Kidney (tissue), 14 donors: Measurements from ENCODE around the gene SYT14. TPM values are rescaled to one million over a fixed set of nuclear protein-coding genes. Genes with fewer than 3 reads are reported as not detected.
"Not testable (repeated sequence)": the region's sequence is repeated elsewhere in the genome, so short reads cannot be mapped to it uniquely, and the experiment has no call there.

ENCODE experiments used
- DNase-seq, 5 donors: peaks; one replicate each; pipeline ENCODE4 v3.0.0-alpha.2; 2013 to 2020
- FAIRE-seq: peaks from 2 replicates; lab custom pipeline; 2012; peaks lifted over from hg19 to GRCh38; lab: Jason Lieb, UNC
- H3K27ac ChIP-seq, 2 donors: one replicate each; pipeline ENCODE4 v1.7.0; 2013; ENCODE audit warnings: low read depth in 2 of 2, low read length in 2 of 2, inconsistent platforms in 1 of 2
- H3K27me3 ChIP-seq: one replicate; pipeline ENCODE4 v1.7.1; 2013; ENCODE audit warnings: low read length, inconsistent platforms; ENCODE audit not compliant: control insufficient read depth, insufficient read depth
- H3K36me3 ChIP-seq, 3 donors: one replicate each; pipeline versions ENCODE4 v1.7.0 to v1.7.1; 2013; ENCODE audit warnings: low read length in 3 of 3, control low read depth in 1 of 3, inconsistent platforms in 1 of 3; ENCODE audit not compliant: insufficient read depth in 3 of 3, control insufficient read depth in 2 of 3
- H3K4me1 ChIP-seq, 3 donors: one replicate each; pipeline versions ENCODE4 v1.7.0 to v1.7.1; 2013; ENCODE audit warnings: low read length in 3 of 3, inconsistent platforms in 1 of 3, low read depth in 1 of 3; ENCODE audit not compliant: control insufficient read depth in 2 of 3, insufficient read depth in 2 of 3
- H3K4me3 ChIP-seq, 3 donors: one replicate each; pipeline versions ENCODE4 v1.7.0 to v1.8.1; 2013; ENCODE audit warnings: low read length in 3 of 3, control low read depth in 1 of 3, inconsistent platforms in 1 of 3
- H3K9ac ChIP-seq, 3 donors: one replicate each; pipeline versions ENCODE4 v1.7.0 to v1.7.1; 2013; ENCODE audit warnings: low read length in 3 of 3, control low read depth in 1 of 3, inconsistent platforms in 1 of 3
- H3K9me3 ChIP-seq, 3 donors: one replicate each; pipeline versions ENCODE4 v1.7.0 to v1.7.1; 2013; ENCODE audit warnings: low read length in 3 of 3, control low read depth in 1 of 3, inconsistent platforms in 1 of 3; ENCODE audit not compliant: control insufficient read depth in 2 of 3, insufficient read depth in 1 of 3
- intact Hi-C: fragments of 100-400 bp; cut with DNase I; formaldehyde crosslinking; loops from one replicate; pipeline ENCODE4 v1.11.1; 2022
- polyA plus RNA-seq: library from polyadenylated mRNA; stranded (reverse); fragments of 350-450 nt; fragmentation: Illumina TruSeq; extraction: RNeasy Lipid Tissue Mini Kit (QIAGEN cat#74804); gene quantifications from one replicate; pipeline ENCODE4 v1.2.3, GENCODE V29; 2014; ENCODE audit warnings: low read depth, low replicate concordance; ENCODE audit not compliant: insufficient read depth
- total RNA-seq: library from RNA; stranded (reverse); fragmentation: NEBNext Ultra II Directional; extraction: Animal tissue kit (Norgen Biotek cat#: 25700); gene quantifications from one replicate; pipeline ENCODE4 v1.2.1, GENCODE V29; 2021
- TF ChIP-seq, protein P1 (sequence below): IDR thresholded peaks from 3 replicates; pipeline ENCODE4 v1.5.1; 2012; ENCODE audit warnings: mild to moderate bottlenecking, moderate library complexity, borderline replicate concordance; ENCODE audit not compliant: insufficient read depth; ENCODE audit errors: extremely low read depth
- donor health status: control.
- donor health status: control.
- donor health status: control.
- donor health status: control.
- donor health status: control.
- donor health status: DM: yes; HTN: yes; CAD: no.
- donor health status: Normal renal cell carcinoma (clear cell type).

SYT14 gene
- total and polyA plus RNA-seq, 2 donors from 2014 or later: 0.22 to 1.3 TPM

DNA sequence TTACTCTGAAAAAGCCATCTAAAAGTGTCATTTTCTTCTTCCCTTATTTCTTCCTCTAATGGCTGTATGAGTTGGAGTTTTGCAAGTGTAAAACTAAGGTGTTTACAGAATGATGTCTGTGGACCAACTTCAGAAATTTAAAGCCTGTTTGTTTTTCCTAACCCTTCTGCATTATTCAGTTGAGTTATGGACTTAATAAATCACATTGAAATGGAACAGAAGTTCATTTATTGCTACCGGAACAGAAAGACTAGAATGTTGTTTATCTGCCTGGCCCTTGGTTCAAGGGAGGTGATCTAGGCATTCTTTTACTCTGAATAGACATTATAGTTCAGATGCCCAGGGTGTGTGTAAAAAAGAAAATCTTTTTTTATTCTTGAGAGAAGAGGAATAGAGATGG is 24.8 kb downstream of the SYT14 start:
- peak in 2 of 5 donors; percentile 10 for DNase-seq
- Histone ChIP-seq H3K9ac (no peak overlapping the region), H3K4me1 (no peaks in the 10 kb centered on the region), H3K4me3 (no peak overlapping the region), H3K9me3 (no peaks in the 10 kb centered on the region), H3K27ac (no peak overlapping the region), H3K36me3 (no peaks in the 10 kb centered on the region), H3K27me3 (no peaks in the 10 kb centered on the region)
- no peak for FAIRE-seq
- TF ChIP-seq, protein P1, sequence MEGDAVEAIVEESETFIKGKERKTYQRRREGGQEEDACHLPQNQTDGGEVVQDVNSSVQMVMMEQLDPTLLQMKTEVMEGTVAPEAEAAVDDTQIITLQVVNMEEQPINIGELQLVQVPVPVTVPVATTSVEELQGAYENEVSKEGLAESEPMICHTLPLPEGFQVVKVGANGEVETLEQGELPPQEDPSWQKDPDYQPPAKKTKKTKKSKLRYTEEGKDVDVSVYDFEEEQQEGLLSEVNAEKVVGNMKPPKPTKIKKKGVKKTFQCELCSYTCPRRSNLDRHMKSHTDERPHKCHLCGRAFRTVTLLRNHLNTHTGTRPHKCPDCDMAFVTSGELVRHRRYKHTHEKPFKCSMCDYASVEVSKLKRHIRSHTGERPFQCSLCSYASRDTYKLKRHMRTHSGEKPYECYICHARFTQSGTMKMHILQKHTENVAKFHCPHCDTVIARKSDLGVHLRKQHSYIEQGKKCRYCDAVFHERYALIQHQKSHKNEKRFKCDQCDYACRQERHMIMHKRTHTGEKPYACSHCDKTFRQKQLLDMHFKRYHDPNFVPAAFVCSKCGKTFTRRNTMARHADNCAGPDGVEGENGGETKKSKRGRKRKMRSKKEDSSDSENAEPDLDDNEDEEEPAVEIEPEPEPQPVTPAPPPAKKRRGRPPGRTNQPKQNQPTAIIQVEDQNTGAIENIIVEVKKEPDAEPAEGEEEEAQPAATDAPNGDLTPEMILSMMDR: no peak
- intact Hi-C loops: no loop called here

DNA sequence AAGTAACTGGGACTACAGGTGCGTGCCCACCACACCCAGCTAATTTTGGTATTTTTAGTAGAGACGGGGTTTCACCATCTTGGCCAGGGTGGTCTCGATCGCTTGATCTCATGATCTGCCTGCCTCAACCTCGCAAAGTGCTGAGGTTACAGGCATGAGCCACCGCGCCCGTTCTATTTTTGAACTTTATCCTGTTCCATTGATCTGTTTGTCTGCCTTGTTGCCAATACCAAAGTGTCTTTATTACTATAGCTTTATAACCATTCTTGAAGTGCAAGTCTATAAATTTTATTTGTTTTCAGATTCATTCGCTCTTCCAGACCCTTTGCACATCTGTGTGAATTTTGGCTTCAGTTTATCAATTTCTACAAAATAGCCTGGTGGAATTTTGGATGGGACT is 28.0 kb downstream of the SYT14 start:
- Histone ChIP-seq H3K4me3 (no peak overlapping the region), H3K27ac (no peak overlapping the region), H3K9me3 (no peaks in the 10 kb centered on the region), H3K9ac (no peak overlapping the region), H3K4me1 (no peaks in the 10 kb centered on the region), H3K36me3 (no peaks in the 10 kb centered on the region), H3K27me3 (no peaks in the 10 kb centered on the region)
- intact Hi-C loops: no loop called here
- TF ChIP-seq, protein P1: no peak
- DNase-seq (no peak), FAIRE-seq (no peak)

DNA sequence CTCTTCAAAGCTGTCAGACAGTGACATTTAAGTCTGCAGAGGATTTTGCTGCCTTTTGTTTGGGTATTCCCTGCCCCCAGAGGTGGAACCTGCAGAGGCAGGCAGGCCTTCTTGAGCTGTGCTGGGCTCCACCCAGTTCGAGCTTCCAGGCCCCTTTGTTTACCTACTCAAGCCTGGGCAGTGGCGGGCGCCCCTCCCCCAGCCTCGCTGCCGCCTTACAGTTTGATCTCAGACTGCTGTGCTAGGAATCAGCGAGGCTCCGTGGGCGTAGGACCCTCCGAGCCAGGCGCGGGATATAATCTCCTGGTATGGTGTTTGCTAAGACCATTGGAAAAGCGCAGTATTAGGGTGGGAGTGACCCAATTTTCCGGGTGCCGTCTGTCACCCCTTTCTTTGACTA is 40.7 kb downstream of the SYT14 start:
- intact Hi-C loops, H3K4me3 ChIP-seq, H3K27me3 ChIP-seq, H3K36me3 ChIP-seq, H3K4me1 ChIP-seq, DNase-seq, H3K9me3 ChIP-seq, FAIRE-seq, H3K9ac ChIP-seq, H3K27ac ChIP-seq: not testable (repeated sequence)

DNA sequence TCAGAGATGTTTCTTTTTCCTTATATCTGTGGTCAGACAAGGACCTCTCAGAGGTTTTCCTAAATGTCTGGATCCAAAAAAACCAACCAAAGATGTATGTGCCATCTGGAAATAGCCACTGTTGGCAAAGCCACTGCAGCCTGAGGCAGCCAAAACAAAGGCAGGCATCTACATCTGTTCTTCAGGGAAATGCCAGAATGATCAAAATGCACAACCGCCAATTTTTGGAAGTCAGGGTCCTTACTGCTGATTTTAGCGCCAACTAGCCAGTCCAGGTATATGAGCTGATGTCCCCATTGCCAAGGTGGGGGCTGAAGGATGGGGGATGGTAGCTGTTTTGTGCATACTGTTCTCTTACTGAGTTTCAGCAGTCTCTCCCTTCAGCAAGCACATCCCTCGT is 45.9 kb downstream of the SYT14 start:
- DNase-seq (no peak), FAIRE-seq (no peak)
- Histone ChIP-seq H3K27me3 (no peaks in the 10 kb centered on the region), H3K27ac (no peak overlapping the region), H3K4me3 (no peak overlapping the region), H3K4me1 (no peaks in the 10 kb centered on the region), H3K9ac (no peak overlapping the region), H3K36me3 (no peaks in the 10 kb centered on the region), H3K9me3 (no peaks in the 10 kb centered on the region)
- intact Hi-C loops: no loop called here
- TF ChIP-seq, protein P1: no peak
